TTC549 (cell line): Measurements from ENCODE around the gene PTPRG.

Source experiments
- FAIRE-seq: peaks from 2 replicates; lab custom pipeline; 2012; peaks lifted over from hg19 to GRCh38; lab: Jason Lieb, UNC

PTPRG gene

GRCh38 chr3:62073038-62073437 lies 511.7 kb downstream of the PTPRG start:
- no peak for FAIRE-seq

- no peak for FAIRE-seq
Observed at GRCh38 chr3:62084558-62084957, 523.2 kb downstream of the PTPRG start.

- FAIRE-seq: no peak
Observed at GRCh38 chr3:62088472-62089104, 527.2 kb downstream of the PTPRG start.

- no peak for FAIRE-seq
Observed at GRCh38 chr3:62090066-62090465, 528.7 kb downstream of the PTPRG start.

- no peak for FAIRE-seq
Observed at GRCh38 chr3:62090519-62090918, 529.1 kb downstream of the PTPRG start.

GRCh38 chr3:62093025-62093424 lies 531.7 kb downstream of the PTPRG start:
- no peak for FAIRE-seq

GRCh38 chr3:62094461-62094860 lies 533.1 kb downstream of the PTPRG start:
- no peak for FAIRE-seq

- no peak for FAIRE-seq
Observed at GRCh38 chr3:62095080-62095479, 533.7 kb downstream of the PTPRG start.

GRCh38 chr3:62095756-62096155 lies 534.4 kb downstream of the PTPRG start:
- FAIRE-seq: no peak

GRCh38 chr3:62096521-62096920 lies 535.1 kb downstream of the PTPRG start:
- FAIRE-seq: no peak

GRCh38 chr3:62097121-62097520 lies 535.8 kb downstream of the PTPRG start:
- FAIRE-seq: no peak

GRCh38 chr3:62098646-62099365 lies 537.4 kb downstream of the PTPRG start:
- FAIRE-seq: no peak

- FAIRE-seq: no peak
Observed at GRCh38 chr3:62100282-62100989, 539.1 kb downstream of the PTPRG start.

- FAIRE-seq: no peak
Observed at GRCh38 chr3:62101488-62101887, 540.1 kb downstream of the PTPRG start.

GRCh38 chr3:62103531-62103930 lies 542.2 kb downstream of the PTPRG start:
- no peak for FAIRE-seq

- no peak for FAIRE-seq
Observed at GRCh38 chr3:62109534-62109933, 548.2 kb downstream of the PTPRG start.

GRCh38 chr3:62110443-62111225 lies 549.3 kb downstream of the PTPRG start:
- FAIRE-seq: no peak

GRCh38 chr3:62113092-62113491 lies 551.7 kb downstream of the PTPRG start:
- FAIRE-seq: no peak

- FAIRE-seq: no peak
Observed at GRCh38 chr3:62114763-62115162, 553.4 kb downstream of the PTPRG start.

- no peak for FAIRE-seq
Observed at GRCh38 chr3:62117903-62118548, 556.7 kb downstream of the PTPRG start.

GRCh38 chr3:62119139-62119538 lies 557.8 kb downstream of the PTPRG start:
- no peak for FAIRE-seq

GRCh38 chr3:62122819-62123218 lies 561.4 kb downstream of the PTPRG start:
- no peak for FAIRE-seq
